HG03139 (cell line): Measurements from ENCODE around the gene MBD1.
"Not testable (repeated sequence)": the region's sequence is repeated elsewhere in the genome, so short reads cannot be mapped to it uniquely, and the experiment has no call there.

Source experiments
- ATAC-seq: cut with Tn5 transposase; IDR thresholded peaks from one replicate; pipeline ENCODE4 v1.9.1; 2021; ENCODE audit not compliant: unreplicated experiment

The MBD1 gene

DNA sequence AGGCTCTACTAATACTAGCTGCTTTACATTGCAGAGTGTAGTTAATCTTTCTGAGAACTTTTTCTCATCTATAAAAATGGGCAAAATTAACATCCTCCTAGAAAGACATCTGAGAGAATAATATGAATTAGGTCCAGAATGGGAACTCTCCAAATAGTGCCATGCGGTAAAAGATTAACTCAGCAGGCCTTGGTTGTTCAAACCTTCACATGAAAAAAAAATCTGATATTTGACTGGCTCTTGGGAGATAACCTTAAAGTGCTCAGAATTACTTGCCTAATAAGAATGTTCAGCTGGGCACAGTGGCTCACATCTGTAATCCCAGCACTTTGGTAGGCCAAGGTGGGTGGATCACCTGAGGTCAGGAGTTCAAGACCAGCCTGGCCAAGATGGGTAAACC is 11.7 kb upstream of the MBD1 start:
- ATAC-seq, result no peak

DNA sequence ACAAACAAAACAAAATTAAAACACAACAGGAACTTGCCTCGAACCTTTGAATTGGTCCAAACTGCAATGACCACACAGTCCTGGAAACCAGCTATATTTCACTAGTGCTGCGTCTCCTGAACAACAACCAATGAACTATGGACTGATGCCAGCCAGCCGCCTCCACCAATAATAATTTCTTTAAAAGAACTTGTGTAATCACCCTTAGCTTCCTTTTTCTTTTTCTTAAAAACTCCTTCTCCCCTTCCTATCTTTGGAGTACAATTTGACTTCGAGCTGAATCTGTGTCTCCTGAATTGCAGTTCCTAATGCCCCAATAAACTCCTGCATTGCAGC is 7.8 kb upstream of the MBD1 start:
- ATAC-seq, result no peak

GRCh38 chr18:50288348-50289107 is 7.2 kb upstream of the MBD1 start:
- ATAC-seq, result not testable (repeated sequence)

- ATAC-seq, result peak; percentile 87
These were observed 6.4 kb upstream of the MBD1 start, which contains the start of gene CXXC1 for GRCh38 chr18:50287441-50288347. CXXC1 (minus strand) TSS chr18:50287692; CDS start chr18:50287589, 103 bp downstream.

DNA sequence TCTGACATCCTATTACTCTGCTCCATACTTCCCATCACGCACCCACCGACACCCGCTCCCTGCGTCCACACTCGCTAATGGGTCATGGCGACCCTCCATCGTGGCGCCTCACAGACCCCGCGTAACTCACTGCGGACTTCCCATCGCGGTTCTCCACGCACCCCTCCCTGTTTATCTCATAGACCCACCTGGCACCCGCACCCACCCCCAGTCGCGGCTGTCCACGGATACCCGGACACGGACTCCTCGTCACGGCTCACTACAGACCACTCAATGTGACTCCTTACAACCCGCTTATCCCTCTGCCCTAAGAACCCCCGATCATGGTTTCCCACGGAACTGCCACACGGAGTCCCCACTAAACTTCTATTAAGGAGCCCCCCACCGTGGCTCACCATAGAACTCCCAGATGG is 5.7 kb upstream of the MBD1 start:
- no peak for ATAC-seq

DNA sequence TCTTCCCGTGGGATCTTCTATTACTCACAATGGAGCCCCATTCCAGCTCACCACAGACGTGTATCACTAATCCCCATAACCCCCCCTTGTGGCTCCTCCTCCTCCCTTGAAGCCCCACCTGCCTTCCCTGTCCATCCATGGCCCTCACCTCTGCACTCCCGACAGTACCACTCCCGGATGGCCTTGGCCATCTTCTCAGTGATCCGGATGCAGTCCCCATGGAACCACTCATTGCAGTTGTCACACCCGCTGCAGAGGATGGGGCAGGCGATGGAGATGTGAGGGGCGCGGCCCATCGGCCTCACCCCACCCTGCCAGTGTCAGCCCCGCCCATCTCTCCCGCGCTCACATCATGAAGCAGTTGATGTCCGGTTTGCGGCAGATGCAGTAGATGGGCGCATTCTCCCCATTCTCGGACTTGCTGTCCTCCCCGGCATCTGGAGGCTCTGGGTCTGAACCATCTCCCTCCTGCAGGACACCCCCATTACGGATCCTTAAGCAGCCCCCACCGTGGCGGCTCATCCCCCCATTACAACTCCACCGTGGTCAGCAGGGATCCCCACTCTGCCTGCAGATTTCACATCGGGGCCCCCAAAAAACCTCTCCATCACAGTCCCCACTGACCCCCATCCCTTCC is 5.2 kb upstream of the MBD1 start:
- ATAC-seq, result no peak

GRCh38 chr18:50285631-50286321 is 4.5 kb upstream of the MBD1 start:
- no peak for ATAC-seq

DNA sequence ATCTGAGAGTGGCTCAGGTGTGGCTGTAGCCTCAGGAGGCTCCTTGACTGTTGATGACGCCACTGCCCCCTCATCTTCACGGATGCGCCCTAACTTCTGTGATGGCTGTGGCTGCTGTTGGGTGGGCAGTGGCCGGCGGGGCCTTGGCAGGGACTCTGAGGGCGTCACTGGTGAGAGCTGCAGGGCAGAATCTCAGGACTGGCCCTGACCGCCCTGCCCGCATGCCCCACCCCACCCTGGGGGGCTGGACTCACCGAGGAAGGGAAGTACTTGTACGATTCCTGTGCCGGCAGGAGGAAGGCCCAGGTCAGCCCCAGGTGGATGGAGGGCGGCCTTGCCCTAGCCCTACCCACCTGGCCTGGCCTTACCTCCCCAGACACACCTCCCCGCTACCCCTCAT is 3.7 kb upstream of the MBD1 start:
- ATAC-seq, result no peak

DNA sequence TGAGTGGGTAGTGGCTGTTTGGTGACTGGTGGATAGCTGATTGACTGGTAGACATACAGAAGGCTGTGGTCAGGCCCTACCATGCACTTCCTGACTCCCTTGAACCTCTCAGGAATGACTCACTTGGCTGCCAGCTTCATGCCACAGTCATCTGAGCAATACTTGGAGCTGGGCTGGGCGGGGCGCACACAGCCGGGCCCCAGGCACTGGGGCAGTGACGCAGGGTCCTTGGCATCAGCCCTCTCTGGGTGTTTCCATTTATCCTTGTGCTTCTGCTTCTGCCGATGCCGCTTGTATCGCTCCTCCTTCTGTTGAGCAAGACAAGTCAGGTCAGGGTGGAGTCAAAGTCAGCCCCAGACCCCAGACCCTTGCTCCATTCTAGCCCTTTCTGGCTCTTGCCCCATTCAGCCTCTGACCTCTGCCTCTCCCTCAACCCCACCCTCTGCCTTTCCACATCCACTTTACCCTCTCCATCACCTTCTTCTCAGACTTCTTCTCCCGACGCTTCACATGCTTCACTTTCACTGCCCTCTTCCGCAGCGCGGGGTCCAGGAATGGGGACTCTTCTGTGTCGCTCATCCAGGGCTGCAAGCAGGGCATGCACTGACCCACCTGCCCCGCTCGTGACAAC is 3.0 kb upstream of the MBD1 start:
- no peak for ATAC-seq

DNA sequence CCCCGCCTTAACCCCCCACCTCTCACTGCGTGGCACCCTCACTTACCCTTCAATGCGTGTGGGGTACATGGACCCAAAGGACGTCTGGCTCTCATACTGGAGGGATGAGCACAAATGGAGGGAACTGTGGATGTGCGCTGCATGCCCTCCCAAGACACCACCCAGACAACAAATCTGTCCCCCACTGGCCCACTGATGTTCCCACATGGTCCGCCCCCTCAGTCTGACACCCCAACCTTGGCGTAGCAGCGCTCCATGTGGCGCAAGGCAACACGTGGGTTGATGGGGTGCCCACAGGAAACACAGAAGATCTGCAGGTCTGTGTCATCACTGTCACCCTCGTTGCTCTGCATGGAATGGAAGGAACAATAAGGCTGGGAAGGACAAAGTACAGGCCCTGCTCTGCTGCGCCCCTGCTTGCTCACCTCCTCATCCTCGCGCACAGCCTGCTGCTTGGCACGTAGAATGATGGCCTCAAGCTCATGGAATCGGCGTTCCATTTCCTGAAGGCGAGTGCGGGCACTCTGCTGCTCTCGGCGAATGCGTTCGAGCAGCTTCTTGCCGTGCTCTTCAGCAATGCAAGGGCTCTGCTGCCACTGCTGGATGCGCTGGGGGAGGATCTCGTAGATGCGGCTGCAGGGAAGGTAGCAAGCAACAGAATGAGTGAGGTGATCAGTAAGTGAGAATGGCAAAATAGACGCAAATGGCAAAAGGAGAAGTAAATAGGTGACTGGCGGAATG is 2.3 kb upstream of the MBD1 start:
- ATAC-seq, result no peak

DNA sequence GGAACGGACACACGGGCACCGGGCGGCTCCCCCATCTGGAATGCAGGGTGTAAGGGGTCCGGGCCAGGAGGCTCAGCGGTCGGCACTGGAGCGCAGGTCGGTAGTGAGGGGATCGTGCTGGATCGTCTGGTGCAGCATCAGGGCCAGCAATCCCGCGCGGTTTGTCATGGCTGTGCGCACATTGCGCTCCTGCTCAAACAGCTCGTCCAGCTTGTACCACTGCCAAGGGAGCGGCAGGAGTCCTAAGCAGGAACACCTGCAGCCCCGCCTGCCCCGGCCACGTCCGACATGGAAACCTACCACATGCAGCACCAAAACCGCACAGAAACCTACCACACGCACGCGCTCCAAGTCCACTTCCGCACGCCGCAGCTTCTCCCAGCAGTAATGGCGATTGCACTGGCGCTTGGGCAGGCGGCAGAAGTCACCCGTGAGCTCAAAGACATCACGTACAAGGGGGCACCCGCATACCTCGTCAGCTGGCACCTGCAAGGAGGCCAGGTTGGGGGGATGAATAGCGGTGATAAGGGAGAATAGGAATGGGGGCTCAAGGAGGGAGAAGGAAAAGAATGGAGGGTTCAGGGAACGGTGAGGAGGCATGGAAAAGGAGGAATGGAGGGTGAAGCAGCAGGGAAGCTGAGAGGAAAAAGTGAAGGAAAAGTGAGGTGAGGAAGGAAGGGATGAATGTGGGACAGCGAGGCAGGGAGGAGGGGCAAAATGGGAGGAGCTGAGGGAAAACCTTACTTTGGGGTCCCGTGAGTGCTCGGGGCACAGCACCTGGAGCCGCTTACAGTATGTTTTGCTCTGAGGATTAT is 1.4 kb upstream of the MBD1 start:
- no peak for ATAC-seq

DNA sequence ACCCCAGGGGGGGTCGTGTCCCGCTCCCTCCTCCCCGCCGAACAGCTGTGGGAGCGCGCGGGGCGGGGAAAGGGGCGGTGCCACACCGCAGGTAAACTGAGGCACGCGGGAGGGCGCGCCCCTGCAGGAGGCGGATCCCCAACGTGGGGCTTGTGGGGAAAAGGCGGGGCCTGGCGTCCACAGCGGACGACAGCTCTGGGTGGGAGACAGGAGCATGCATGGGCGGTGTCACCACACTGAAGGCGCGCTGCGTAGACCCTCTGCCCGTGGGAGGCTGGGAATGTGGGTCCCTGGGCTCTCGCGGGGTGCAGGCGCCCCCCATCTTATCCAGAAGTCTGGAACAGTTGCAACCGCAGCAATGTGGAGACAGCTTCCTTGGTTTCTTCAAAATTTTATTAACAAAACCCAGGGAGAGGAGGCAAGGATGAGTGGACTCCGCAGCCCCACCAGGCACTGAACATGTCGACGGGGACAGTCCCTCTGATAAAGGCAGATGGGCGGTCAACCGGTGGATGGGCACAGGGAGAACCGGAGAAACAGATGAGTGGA is 723 bp upstream of the MBD1 start:
- no peak for ATAC-seq

DNA sequence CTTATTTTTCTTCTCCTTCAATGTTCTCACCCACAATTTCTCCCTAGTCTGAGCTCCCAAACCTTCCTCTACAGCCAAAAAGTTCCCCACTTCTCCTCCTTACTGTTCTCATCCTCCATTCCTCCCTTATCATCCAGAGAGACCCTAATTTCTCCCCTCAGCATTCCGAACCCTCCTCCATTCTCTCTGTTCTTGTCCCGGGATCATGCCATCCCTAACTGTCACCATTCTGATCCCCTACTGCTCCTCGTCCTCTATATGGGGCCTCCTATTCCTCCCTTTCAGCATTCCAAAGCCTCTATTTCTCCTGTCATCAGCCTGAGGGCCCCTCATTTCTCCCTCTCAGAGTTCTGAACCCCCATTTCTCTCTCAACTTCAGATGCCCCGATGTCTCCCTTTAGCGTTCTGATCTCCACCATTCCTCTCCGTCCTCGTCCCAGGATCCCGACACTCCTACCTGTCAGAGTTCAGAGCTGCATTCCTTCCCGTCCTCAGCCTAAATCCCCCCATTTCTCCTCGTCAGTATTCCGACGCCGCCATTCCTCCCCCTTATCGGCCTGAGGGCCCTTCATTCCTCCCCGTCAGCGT is 522 bp downstream of the MBD1 start:
- no peak for ATAC-seq

- ATAC-seq, result no peak
These were observed 1.6 kb downstream of the MBD1 start for GRCh38 chr18:50279752-50280151.

GRCh38 chr18:50277942-50278341 is 3.4 kb downstream of the MBD1 start:
- ATAC-seq, result no peak

DNA sequence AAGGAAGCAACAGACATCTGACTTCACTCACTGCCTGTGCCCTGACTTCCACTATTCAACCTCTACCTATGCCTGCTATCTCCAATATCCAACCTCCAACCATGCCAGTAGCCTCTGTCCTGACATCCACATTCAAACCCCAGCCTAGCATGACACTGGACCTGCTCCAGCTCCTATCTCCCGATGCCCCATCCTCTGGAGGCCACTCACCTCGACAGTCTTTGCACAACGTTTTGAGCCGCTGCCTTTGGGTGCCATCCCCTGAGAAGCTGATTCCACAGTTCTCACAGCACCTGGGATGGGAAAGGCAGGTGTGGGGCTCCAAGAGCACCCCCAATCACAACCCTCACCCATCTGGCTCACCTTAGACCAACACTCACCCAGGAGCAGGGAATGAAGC is 4.9 kb downstream of the MBD1 start:
- no peak for ATAC-seq

GRCh38 chr18:50275503-50276036 is 5.8 kb downstream of the MBD1 start:
- no peak for ATAC-seq

DNA sequence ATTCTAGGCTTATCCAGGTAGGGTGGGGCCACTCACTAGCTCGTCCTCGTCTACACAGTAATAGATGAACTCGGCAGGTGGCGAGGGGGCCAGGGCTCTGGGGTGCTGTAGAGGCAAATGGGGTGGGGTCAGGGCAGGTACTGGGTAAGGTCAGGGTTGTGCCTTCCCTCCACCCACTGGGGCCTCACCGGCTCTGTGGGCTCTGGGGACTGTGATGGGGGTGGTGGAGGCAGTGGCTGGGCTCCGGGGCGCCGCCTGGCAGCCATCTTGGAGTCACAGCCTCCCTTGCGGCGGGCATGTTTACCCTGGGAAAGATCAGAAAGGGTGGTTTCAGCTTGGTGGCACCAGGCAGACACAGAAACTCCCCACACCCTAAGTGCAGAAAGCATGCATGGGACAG is 6.4 kb downstream of the MBD1 start:
- ATAC-seq, result no peak
